HG03175 (cell line): ENCODE measurements around the gene MADCAM1.

Experiments used
- ATAC-seq: cut with Tn5 transposase; IDR thresholded peaks from one replicate; pipeline ENCODE4 v1.9.1; 2021; ENCODE audit warnings: mild to moderate bottlenecking, moderate library complexity; ENCODE audit not compliant: unreplicated experiment

Gene MADCAM1

DNA sequence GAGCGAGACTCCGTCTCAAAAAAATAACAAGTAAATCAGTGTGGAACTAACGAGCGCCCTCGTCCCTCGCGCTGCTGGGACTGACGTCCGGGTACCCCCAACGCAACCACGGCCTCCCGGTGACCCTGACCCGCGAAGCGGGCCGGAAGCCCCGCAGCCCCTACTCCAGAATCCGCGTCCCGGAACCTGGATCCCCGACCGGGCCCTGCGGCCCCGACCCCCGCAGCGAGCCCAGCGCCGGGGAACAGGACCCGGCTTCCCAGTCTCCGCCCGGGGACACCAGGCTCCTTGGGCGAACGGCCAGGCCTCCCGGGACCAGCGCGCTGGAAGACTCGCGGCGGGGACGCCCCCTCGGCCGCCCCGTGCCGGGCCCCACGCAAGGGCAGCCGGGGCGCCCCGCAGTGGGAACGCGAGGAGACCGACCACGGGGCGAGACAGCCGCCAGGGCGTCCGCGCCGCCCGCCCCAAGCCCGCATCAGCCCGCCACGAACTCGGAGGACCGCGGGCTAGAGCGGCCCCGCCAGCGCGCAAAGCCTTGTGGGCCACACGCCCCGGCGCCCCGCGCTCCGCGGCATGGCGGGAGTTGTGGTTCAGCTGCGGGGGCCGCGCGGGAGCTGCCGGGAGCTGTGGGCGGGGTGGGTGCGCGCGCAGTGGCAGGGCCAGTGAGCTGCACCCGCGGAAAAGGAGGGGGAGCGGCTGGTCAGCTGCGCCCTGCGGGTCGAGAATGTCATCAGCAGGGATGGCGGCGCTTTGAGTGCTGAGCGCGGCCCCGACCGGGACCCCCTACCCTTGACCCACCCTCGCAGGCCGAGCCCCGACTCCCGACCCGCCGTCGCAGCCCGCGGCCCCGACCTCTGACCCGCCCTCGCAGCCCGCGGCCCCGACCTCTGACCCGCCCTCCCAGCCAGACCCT is 7.5 kb upstream of the MADCAM1 start:
- peak; percentile 85 for ATAC-seq

DNA sequence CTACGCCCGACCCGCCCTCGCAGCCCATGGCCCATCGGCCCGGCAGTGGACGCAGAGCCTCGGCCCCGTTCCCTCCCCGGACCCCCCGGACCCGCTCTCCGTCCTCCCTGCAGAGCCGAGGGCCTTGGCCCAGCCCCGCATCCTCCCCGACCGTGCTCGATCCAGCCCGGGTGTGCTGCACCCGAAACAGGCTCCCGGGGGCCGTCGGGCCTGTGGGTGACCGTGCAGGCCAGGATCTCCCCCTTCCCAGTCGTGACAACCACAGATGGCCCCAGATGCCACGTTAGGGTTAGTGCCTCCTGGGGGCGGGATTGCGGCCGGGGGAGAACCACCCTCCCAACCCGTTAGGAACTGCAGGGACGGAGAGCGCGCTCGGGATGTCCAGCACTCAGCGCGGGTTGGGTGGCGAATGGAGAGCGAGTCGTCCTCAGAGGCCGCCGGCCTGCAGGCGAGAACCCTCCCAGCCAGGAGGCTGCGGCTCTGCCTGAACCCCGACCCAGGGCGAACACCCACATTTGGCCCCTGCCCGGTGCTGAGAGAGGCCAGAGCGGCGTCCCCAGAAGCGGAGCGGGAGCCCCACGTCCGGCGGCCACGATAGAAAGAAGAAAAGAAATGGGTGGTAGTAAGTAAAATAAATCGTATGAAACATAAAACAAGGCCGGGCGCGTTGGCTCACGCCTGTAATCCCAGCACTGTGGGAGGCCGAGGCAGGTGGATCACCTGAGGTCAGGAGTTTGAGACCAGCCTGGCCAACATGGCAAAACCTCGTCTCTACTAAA is 6.7 kb upstream of the MADCAM1 start:
- ATAC-seq: peak; percentile 11

DNA sequence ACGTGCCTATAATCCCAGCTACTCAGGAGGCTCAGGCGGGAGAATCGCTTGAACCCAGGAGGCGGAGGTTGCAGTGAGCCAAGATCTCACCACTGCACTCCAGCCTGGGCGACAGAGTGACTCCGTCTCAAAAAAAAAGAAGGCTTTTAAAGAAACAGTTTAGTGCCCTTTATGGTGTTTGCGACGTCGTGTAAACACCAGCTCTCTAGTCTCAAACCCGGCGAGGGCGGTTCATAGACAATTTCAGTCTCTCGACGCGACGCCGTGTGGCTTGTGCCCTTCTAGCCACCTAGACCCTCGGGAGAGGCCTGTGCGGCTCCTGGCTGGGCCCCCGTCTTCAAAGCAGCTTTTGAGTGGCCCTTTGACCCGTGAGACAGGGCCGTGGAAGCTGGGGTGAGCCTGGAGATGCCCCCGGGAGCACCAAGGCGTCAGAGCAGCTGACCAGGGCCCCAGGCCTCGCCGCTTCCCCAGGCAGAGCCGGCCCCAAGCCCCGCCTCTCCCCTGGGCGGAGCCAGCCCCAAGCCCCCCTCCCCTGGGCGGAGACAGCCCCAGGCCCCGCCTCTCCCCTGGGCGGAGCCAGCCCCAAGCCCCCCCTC is 5.0 kb upstream of the MADCAM1 start:
- no peak for ATAC-seq

GRCh38 chr19:492091-492531 is 4.2 kb upstream of the MADCAM1 start:
- no peak for ATAC-seq

GRCh38 chr19:493391-494170 is 2.7 kb upstream of the MADCAM1 start:
- ATAC-seq: no peak

GRCh38 chr19:494171-495080 is 1.9 kb upstream of the MADCAM1 start:
- no peak for ATAC-seq

GRCh38 chr19:495081-495401 is 1.2 kb upstream of the MADCAM1 start:
- no peak for ATAC-seq

- ATAC-seq: no peak
Measured at GRCh38 chr19:495402-496111, 729 bp upstream of the MADCAM1 start.

GRCh38 chr19:496986-497385 is 700 bp downstream of the MADCAM1 start:
- no peak for ATAC-seq

DNA sequence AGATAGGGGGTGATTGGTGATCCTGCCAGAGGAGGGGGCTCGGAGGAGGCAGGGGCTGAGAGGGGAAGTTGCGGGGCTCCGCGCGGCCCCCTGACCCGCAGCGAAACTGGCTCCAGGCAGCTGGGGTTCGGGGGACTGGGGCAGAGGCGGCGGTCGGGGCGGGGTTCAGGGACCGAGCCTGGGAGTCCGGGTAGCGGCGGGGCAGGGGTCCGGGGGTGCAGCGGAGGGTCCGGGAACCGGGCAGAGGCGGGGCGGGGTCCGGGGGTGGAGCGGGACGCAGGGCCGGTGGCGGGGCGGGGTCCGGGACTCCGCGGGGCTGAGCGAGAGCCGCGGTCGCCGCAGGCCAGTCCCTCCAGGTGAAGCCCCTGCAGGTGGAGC is 1.2 kb downstream of the MADCAM1 start:
- ATAC-seq: no peak

DNA sequence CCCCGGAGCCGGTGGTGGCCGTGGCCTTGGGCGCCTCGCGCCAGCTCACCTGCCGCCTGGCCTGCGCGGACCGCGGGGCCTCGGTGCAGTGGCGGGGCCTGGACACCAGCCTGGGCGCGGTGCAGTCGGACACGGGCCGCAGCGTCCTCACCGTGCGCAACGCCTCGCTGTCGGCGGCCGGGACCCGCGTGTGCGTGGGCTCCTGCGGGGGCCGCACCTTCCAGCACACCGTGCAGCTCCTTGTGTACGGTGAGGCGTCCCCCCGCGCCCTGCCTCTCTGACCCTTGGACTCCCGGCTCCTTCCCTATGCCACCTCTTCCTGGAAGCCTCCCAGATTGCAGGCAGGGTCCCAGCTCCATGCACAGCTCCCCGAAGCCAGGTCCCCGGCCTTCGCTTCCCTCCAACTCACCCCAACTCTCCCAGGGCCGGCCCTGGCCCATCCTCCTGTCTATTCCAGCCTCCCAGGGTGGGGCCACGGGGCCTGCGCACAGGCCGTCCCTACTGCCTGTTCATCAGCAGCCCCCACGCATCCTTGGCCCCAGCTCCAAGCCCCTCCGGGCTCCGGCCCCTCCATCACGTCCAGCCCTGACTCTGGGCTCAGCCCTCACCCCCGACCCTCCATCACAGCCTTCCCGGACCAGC is 1.7 kb downstream of the MADCAM1 start:
- ATAC-seq: no peak

DNA sequence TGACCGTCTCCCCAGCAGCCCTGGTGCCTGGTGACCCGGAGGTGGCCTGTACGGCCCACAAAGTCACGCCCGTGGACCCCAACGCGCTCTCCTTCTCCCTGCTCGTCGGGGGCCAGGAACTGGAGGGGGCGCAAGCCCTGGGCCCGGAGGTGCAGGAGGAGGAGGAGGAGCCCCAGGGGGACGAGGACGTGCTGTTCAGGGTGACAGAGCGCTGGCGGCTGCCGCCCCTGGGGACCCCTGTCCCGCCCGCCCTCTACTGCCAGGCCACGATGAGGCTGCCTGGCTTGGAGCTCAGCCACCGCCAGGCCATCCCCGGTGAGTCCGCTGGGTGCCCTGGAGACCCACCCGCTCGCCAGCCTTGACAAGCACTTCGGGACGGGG is 2.2 kb downstream of the MADCAM1 start:
- no peak for ATAC-seq

DNA sequence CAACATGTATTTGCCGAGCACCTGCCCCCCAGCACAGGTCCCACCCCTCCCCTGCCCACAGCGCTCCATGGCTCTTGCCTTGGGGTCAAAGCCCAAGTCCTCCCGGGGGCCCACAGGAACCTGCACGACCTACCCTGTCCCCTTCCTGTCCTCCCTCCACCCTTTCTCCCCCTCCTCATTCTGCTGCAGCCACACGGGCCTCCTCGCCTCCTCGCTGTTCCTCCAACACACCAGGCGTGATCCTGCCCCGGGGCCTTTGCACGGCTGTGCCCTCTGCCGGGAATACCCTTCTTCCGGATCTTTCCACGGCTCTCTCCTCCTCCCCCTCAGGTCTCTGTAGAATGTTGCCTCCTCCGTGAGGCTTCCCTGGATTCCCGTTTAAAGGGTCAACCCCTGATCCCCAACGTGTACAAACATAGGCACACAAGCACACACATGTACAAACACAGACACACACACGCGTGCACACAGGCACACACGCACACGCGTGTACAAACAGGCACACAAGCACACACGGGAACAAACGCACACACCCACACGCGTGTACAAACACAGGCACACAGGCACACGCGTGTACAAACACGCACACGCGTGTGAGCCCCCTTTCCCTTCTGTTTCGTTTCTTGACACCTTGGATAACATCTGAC is 2.8 kb downstream of the MADCAM1 start:
- ATAC-seq: no peak

- no peak for ATAC-seq
Measured at GRCh38 chr19:501646-502045, 5.4 kb downstream of the MADCAM1 start.

DNA sequence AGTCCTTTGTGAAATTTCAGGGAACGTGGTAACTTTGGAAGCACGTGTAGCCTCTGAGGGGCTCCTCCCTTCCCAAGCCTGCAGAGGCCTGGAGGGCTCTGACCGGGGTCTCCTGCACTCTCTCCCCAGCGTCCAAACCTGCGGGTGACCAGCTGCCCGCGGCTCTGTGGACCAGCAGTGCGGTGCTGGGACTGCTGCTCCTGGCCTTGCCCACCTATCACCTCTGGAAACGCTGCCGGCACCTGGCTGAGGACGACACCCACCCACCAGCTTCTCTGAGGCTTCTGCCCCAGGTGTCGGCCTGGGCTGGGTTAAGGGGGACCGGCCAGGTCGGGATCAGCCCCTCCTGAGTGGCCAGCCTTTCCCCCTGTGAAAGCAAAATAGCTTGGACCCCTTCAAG is 8.3 kb downstream of the MADCAM1 start:
- ATAC-seq: no peak

GRCh38 chr19:506404-507285 is 10.4 kb downstream of the MADCAM1 start:
- ATAC-seq: peak; percentile 66
